GM18909 (cell line): ENCODE results near the gene ARL4C.

Experiments used
- ATAC-seq: cut with Tn5 transposase; IDR thresholded peaks from one replicate; pipeline ENCODE4 v1.9.1; 2021; ENCODE audit warnings: mild to moderate bottlenecking; ENCODE audit not compliant: unreplicated experiment, poor library complexity

Gene ARL4C

DNA sequence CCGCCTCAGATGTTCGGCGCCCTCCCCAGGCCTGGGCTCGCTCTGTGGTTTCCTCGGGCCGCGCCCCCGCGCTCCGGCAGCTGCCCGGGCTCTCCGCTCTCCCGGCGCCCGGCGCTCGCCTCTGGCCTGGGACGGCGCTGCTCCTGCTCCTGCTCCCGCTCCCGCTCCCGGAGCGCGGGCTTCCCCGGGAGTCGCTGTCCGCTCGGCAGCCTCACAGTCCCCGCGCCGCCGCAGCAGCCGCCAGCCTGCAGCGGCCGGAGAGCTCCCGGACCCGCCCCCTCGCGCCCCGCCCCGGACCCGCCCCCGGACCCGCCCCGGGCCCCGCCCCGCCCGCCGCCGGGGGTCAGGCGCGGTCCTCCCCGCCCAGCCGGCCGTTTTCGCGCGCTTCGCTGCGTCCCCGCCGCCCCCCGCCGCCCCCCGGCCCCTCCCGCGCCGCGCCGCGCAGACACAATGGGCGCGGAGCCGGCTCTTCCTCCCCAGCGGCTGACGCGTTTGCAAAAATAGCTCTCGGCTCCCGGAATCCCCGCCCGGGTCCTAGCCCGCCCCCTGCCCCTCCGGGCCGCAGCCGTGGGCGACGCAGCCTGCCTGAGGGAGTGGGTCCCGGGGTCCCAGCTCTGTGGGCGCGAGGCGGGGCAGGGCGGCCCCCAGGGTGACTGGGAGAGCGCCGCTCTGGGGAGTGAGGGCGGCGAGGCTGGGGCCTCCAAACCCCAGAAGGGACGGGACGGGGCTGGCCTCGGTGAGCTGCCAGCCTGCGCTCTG is at the start of gene ARL4C:
Gene ARL4C, minus strand, starts transcription at position 247 of the 759 bp plus-strand sequence. CDS start 495 bp downstream, outside the sequence.
- peak; percentile 55 for ATAC-seq

- ATAC-seq, result peak; percentile 54
Measured at GRCh38 chr2:234544659-234545611, 48.1 kb upstream of the ARL4C start.

GRCh38 chr2:234542742-234543141 is 45.9 kb upstream of the ARL4C start:
- ATAC-seq, result no peak

DNA sequence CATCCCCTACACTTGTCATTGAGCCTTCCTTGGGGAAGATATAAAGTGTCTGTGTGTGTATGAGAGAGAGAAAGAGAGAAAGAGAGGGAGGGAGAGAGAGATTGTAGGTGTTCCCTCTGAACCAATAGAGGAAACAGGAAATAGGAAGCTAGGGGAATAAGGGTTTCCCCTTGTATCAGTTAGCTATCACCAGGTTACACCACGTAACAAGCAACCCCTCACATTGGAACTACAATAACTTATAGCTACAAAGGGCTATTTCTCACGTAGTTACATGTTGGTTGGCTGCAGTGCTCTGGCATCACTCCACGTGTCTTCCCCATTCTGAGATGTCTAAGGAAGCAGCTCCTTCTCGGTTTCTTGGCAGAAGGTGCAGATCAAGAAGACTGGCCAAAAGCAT is 41.0 kb upstream of the ARL4C start:
- ATAC-seq, result no peak

DNA sequence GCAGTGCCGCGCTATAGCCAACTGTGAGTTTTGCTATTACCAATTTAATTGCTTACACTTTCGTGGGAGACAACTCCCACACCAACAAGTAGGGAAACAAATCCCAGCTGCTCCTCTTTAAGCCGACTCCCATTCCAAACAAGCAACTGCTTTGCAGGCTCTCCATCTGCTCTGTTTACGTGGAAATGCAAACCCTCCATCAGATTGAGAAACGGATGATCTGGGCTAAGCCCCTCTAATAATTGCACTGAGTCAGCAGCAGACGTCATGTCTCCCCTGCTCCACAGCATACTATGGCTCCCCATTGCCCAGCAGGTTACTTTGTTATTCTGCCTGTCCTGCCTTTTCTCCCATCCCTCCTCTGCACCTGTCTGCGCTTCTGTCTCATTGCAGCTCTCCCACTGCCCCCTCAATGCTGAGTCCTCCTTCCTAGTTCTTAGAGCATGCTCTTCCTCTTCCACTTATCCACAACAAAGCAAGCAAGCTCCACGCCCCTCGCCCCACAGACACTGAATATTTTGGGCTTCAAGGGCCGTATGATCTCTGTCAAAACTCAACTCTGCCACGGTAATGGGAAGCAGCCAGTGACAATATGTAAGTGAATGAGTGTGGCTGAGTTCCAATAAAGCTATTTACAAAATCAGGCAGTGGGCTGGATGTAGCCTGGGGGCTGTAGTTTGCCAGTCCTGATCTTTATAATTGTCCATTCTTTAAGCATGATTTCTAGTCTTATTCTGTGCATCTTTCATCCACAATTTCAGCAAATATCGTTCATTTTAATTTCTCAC is 39.5 kb upstream of the ARL4C start:
- ATAC-seq, result no peak

- no peak for ATAC-seq
Measured at GRCh38 chr2:234535464-234535863, 38.6 kb upstream of the ARL4C start.

GRCh38 chr2:234534515-234534914 is 37.6 kb upstream of the ARL4C start:
- ATAC-seq, result no peak

- no peak for ATAC-seq
Measured at GRCh38 chr2:234533626-234534025, 36.7 kb upstream of the ARL4C start.

DNA sequence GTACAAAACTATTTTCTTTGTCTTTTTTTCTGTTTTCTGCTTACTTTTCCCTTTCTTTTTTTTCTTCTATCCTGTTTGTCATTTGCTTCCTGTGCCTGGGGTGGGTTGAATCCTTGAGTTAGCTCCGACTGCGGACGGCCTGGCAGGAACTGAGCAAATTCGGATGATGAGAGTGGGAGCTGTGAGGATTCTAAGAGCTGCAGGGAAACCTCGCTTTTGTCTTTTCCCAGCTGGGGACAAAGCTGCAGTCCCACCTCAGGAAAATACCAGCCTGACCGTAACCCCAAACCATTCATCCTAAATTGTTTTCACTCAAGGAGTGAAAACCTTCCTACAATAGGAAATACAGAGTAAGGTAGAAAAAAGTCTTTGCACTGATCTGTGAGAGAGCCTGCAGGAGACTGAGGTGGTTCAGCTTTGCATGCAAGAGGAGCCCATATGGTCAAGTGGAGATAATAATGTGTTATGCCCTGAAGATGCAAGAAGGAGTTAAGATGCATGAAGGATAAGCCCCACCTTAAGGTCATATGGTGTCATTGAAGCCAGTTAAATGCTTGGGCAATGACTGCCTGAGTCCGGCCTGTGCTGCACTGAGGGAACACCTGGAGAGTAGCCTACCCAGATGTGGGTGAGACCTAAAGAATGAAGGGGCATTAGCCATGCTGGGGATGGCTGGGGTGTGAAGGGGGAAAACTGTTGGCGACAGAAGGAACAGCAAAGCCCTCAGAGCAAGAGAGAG is 31.7 kb upstream of the ARL4C start:
- ATAC-seq, result no peak

GRCh38 chr2:234526711-234527110 is 29.8 kb upstream of the ARL4C start:
- no peak for ATAC-seq

GRCh38 chr2:234521536-234521935 is 24.7 kb upstream of the ARL4C start:
- ATAC-seq, result no peak

DNA sequence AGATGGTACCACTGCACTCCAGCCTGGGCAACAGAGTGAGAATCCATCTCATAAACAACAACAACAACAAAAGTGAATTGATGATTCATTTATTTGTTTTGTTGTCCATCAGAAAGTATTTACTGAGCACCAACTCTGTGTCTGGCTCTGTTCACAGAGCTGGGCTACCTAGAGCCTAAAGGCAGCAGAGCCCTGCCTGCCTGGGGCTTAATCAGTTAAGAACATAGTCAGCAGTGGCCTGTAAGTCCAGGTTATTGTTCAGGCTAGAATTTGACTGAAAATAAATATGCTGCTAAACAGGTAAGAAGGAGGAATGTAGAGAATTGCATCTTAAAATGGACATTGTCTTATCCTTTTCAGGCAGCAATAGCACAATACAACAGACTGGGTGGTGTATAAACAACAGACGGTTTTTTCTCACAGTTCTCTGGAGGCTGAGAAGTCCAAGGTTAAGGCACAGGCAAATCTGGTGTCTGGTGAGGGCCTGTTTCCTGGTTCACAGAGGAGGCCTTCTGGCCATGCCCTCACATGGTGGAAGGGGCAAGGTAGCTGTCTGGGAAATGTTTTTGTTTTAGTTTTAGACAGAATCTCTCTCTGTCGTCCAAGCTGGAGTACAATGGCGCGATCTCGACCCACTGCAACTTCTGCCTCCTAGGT is 22.2 kb upstream of the ARL4C start:
- ATAC-seq, result no peak

DNA sequence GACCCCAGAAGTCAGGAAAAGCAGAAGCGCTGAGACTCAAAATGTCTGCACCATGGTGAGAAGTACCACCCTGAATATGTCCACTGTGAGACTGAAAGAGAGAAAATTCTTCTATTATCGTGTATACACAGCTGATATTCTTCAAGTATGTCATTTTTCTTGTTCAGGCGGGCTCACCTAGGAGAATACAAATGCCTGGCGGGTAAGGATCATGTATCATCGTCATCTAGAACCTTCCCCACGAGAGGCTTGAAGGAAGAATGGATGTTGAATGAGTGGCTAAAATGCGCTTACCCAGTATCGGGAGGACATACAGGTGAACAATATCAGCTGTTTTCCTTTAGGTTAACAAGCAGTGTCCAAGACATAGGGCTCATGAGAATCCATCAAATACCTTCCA is 21.1 kb upstream of the ARL4C start:
- no peak for ATAC-seq

- no peak for ATAC-seq
Measured at GRCh38 chr2:234514873-234515638, 18.2 kb upstream of the ARL4C start.

DNA sequence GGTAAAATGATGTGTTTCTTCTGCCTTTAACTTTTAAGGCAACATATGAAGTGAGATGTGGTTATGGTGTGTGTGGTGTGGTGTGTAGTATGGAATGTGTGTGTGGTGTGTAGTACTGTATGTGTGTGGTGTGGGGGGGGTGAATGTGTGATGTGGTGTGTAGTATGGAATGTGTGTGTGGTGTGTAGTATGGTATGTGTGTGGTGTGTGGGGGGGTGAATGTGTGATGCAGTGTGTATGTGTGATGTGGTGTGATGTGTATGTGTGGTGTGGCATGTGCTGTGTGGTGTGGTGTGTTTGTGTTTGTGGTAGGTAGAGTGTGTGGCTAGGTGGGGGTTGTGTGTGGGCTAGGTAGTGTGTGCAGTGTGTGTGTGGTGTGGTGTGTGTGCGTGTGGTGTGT is 17.2 kb upstream of the ARL4C start:
- no peak for ATAC-seq

GRCh38 chr2:234512884-234513669 is 16.2 kb upstream of the ARL4C start:
- no peak for ATAC-seq

GRCh38 chr2:234502919-234503285 is 6.0 kb upstream of the ARL4C start:
- no peak for ATAC-seq
